PC-3 (cell line): ENCODE results near the gene MCRIP1.

ENCODE experiments used
- CTCF ChIP-seq: fragments of 300-600 bp; sonication (generic); conservative IDR thresholded peaks from 2 replicates; pipeline ENCODE4 v1.5.1; 2017; ENCODE audit warnings: antibody characterized with exemption, low read depth, mild to moderate bottlenecking, low read length
- EZH2 ChIP-seq: fragments of 300-600 bp; sonication (generic); IDR thresholded peaks from one replicate; pipeline ENCODE4 v1.6.1; 2017; ENCODE audit warnings: antibody characterized with exemption, mild to moderate bottlenecking, low read length; ENCODE audit not compliant: unreplicated experiment
- EZH2phosphoT487 ChIP-seq: fragments of 300-600 bp; sonication (generic); IDR thresholded peaks from 2 replicates; pipeline ENCODE4 v1.6.1; 2018; ENCODE audit warnings: mild to moderate bottlenecking, antibody characterized with exemption, low read length, borderline replicate concordance

GRCh38 chr17:81831563-81831956, 1.5 kb downstream of the MCRIP1 start:
- TF ChIP-seq CTCF (no peak), EZH2 (no peak), EZH2phosphoT487 (no peak)
